B cell (primary cell): ENCODE results near the gene ZCCHC7. TPM values are rescaled to one million over a fixed set of nuclear protein-coding genes. Genes with fewer than 3 reads are reported as not detected.
A peak's percentile ranks its signal among the peaks of the same experiment; 100 is the strongest.

Experiments
- ATAC-seq: fragments of 200-7000 bp; cut with Tn5 transposase; one replicate; pipeline ENCODE4 v1.10.0; 2021; ENCODE audit warnings: low read depth, mild to moderate bottlenecking, moderate number of reproducible peaks, moderate library complexity
- CTCF ChIA-PET: fragments of 350-600 bp; sonication (Branson Sonifier 250); formaldehyde crosslinking; loops from one replicate; lab custom pipeline; 2021; ENCODE audit warnings: antibody characterized with exemption, inconsistent platforms; lab: Charles Lee
- POLR2A ChIA-PET: fragments of 350-600 bp; sonication (Branson Sonifier 250); formaldehyde crosslinking; loops from one replicate; lab custom pipeline; 2021; ENCODE audit warnings: antibody characterized with exemption; lab: Charles Lee
- DNase-seq: peaks from one replicate; pipeline ENCODE4 v3.0.0; 2013
- H2AFZ ChIP-seq: 2 replicates; pipeline ENCODE4 v1.6.1; 2012; ENCODE audit warnings: mild to moderate bottlenecking, low read depth, low read length; ENCODE audit not compliant: insufficient read depth, poor library complexity, severe bottlenecking
- H3K27ac ChIP-seq, 2 donors: 1 replicate in 1 of 2; 2 replicates in 1 of 2; pipeline ENCODE4 v1.5.1; 2012 to 2013; ENCODE audit warnings: low read length in 2 of 2, mild to moderate bottlenecking in 2 of 2, moderate library complexity in 1 of 2
- H3K27me3 ChIP-seq, 4 experiments: fragments of 200-600 bp in 1 of 4; sonication (generic) in 1 of 4; replicated peaks in 1 of 4; 1 replicate in 2 of 4; 2 replicates in 2 of 4; pipeline versions ENCODE4 v1.6.1 to v1.7.0; 2013 to 2016; ENCODE audit warnings: low read length in 3 of 4, mild to moderate bottlenecking in 2 of 4, mixed read lengths in 1 of 4, moderate library complexity in 1 of 4; ENCODE audit not compliant: insufficient read depth in 4 of 4, control insufficient read depth in 3 of 4; ENCODE audit errors: control extremely low read depth in 1 of 4
- H3K36me3 ChIP-seq, 2 experiments: replicated peaks in 1 of 2; 1 replicate in 1 of 2; 2 replicates in 1 of 2; pipeline versions ENCODE4 v1.6.1 to v1.7.1; 2013; ENCODE audit warnings: low read length in 1 of 2; ENCODE audit not compliant: insufficient read depth in 2 of 2, control insufficient read depth in 1 of 2; ENCODE audit errors: control extremely low read depth in 1 of 2, extremely low read depth in 1 of 2
- H3K4me1 ChIP-seq, 2 donors: fragments of 200-600 bp in 1 of 2; sonication (generic) in 1 of 2; 1 replicate in 1 of 2; 2 replicates in 1 of 2; pipeline versions ENCODE4 v1.5.1 to v1.6.1; 2013 to 2017; ENCODE audit warnings: low read length in 2 of 2; ENCODE audit not compliant: control insufficient read depth in 2 of 2, insufficient read depth in 2 of 2
- H3K4me2 ChIP-seq: replicated peaks from 2 replicates; pipeline ENCODE3; 2012; ENCODE audit warnings: mild to moderate bottlenecking, low read depth, low read length; ENCODE audit not compliant: poor library complexity, severe bottlenecking
- H3K4me3 ChIP-seq, 5 experiments: fragments of 200-600 bp in 1 of 5; sonication (generic) in 1 of 5; 1 replicate in 3 of 5; 2 replicates in 2 of 5; pipeline versions ENCODE4 v1.5.1 to v1.7.0; 2011 to 2016; ENCODE audit warnings: low read length in 4 of 5, mild to moderate bottlenecking in 4 of 5, low read depth in 2 of 5, control low read depth in 1 of 5, moderate library complexity in 1 of 5; ENCODE audit not compliant: insufficient read depth in 1 of 5; ENCODE audit errors: control extremely low read depth in 1 of 5, extremely low read depth in 1 of 5
- H3K79me2 ChIP-seq: fragments of 200-600 bp; sonication (generic); one replicate; pipeline ENCODE4 v1.6.0; 2016; ENCODE audit warnings: low read length; ENCODE audit not compliant: control insufficient read depth, insufficient read depth
- H3K9ac ChIP-seq: fragments of 200-600 bp; sonication (generic); 2 replicates; pipeline ENCODE4 v1.6.1; 2017; ENCODE audit warnings: mild to moderate bottlenecking, low read length, moderate library complexity
- H3K9me3 ChIP-seq, 3 donors: one replicate each; pipeline versions ENCODE4 v1.6.1 to v1.7.1; 2013; ENCODE audit warnings: low read length in 2 of 3; ENCODE audit not compliant: control insufficient read depth in 2 of 3, insufficient read depth in 1 of 3; ENCODE audit errors: control extremely low read depth in 1 of 3
- H4K20me1 ChIP-seq: 2 replicates; pipeline ENCODE4 v1.6.0; 2012; ENCODE audit warnings: mild to moderate bottlenecking, low read length; ENCODE audit not compliant: insufficient read depth, control insufficient read depth, poor library complexity, severe bottlenecking
- H3K27ac Mint-ChIP-seq: one replicate; pipeline ENCODE4 v1.8.0; 2021; ENCODE audit warnings: mixed read lengths
- H3K27me3 Mint-ChIP-seq: one replicate; pipeline ENCODE4 v1.8.0; 2021; ENCODE audit warnings: mixed read lengths
- H3K4me1 Mint-ChIP-seq: one replicate; pipeline ENCODE4 v1.8.0; 2021; ENCODE audit warnings: mixed read lengths
- H3K4me3 Mint-ChIP-seq: one replicate; pipeline ENCODE4 v1.8.0; 2021; ENCODE audit warnings: mixed read lengths
- H3K9me3 Mint-ChIP-seq: one replicate; pipeline ENCODE4 v1.8.0; 2022; ENCODE audit warnings: mixed read lengths; ENCODE audit not compliant: insufficient read depth
- CTCF ChIP-seq: fragments of 200-600 bp; IDR thresholded peaks from one replicate; pipeline ENCODE4 v1.8.0; 2022; ENCODE audit warnings: antibody characterized with exemption, mild to moderate bottlenecking
- EZH2 ChIP-seq: IDR thresholded peaks from 2 replicates; pipeline ENCODE4 v1.6.1; 2012; ENCODE audit warnings: borderline replicate concordance, low read depth, mild to moderate bottlenecking, moderate library complexity, low read length; ENCODE audit not compliant: insufficient read depth, poor library complexity, severe bottlenecking
- WGBS: methylation state at CpG from one replicate; pipeline ENCODE4 v1.1.5; 2013; ENCODE audit warnings: missing lambda C conversion rate; ENCODE audit not compliant: insufficient coverage; 5-methylcytosine and 5-hydroxymethylcytosine counted together
- intact Hi-C: fragments of 100-400 bp; cut with micrococcal nuclease; formaldehyde crosslinking; loops from one replicate; pipeline ENCODE4 v1.10.0; 2022
- polyA plus RNA-seq: library from polyadenylated mRNA; depleted of rRNA; stranded (reverse); fragments of >200 nt; gene quantifications from 2 replicates; pipeline ENCODE4 v1.2.3, GENCODE V29; 2012
- total RNA-seq, 2 donors: library from RNA; stranded (reverse); fragments of 120-200 nt in 1 of 2; gene quantifications; 1 replicate in 1 of 2; 2 replicates in 1 of 2; pipeline versions ENCODE4 v1.2.3 to v1.2.4, GENCODE V29; 2013 to 2022

The ZCCHC7 gene
- total and polyA plus RNA-seq, 2 donors (not counting 1 experiment from before 2014, with no cell fraction given) = 56.3 to 83.5 TPM

- DNase-seq (no peak), ATAC-seq (no peak)
- peaks cover 67% of the 10 kb centered on the region for H3K4me1 Mint-ChIP-seq
- Histone ChIP-seq H3K9me3 (peaks cover 0 to 5% (median 0%) of the 10 kb centered on the region in 3 donors), H3K27me3 (no peaks in the 10 kb centered on the region), H3K4me2 (no peak overlapping the region), H3K79me2 (peaks cover 85% of the 10 kb centered on the region), H3K27ac (peak overlapping the region in 1 of 2 donors; percentile 13), H3K36me3 (peaks cover 5 to 12% of the 10 kb centered on the region in 2 experiments), H3K4me1 (peaks cover 15 to 49% of the 10 kb centered on the region in 2 donors), H4K20me1 (no peaks in the 10 kb centered on the region), H3K4me3 (no peak overlapping the region), H2AFZ (no peak overlapping the region), H3K9ac (no peak overlapping the region)
- no peak overlapping the region for H3K27ac Mint-ChIP-seq
- TF ChIP-seq CTCF (no peak), EZH2 (no peak)
- 100% methylated on average over 1 of the region's 1 CpG for WGBS
- intact Hi-C loops = no loop called here
- no peaks in the 10 kb centered on the region for H3K9me3 Mint-ChIP-seq
- H3K27me3 Mint-ChIP-seq = no peaks in the 10 kb centered on the region
- POLR2A ChIA-PET = no interaction called here
- H3K4me3 Mint-ChIP-seq = no peak overlapping the region
- CTCF ChIA-PET = no interaction called here
Measured at GRCh38 chr9:37182718-37183117, 62.3 kb downstream of the ZCCHC7 start.

- POLR2A ChIA-PET = no interaction called here
- Mint-ChIP-seq H3K27ac (peak overlapping the region; percentile 5), H3K27me3 (no peaks in the 10 kb centered on the region), H3K9me3 (no peaks in the 10 kb centered on the region), H3K4me1 (peaks cover 61% of the 10 kb centered on the region), H3K4me3 (no peak overlapping the region)
- H3K4me1 ChIP-seq = peaks cover 29 to 50% of the 10 kb centered on the region in 2 donors
- no peak overlapping the region for H3K4me3 ChIP-seq
- CTCF ChIA-PET = interaction anchor here (1.1 kb wide), 1 partner anchor 64 kb away, joined by 4 read pairs; the partner anchor contains the start of gene ZCCHC7
- H3K36me3 ChIP-seq = peaks cover 3 to 12% of the 10 kb centered on the region in 2 experiments
- no peak overlapping the region for H3K4me2 ChIP-seq
- peak overlapping the region in 1 of 2 donors; percentile 59 for H3K27ac ChIP-seq
- peaks cover 76% of the 10 kb centered on the region for H3K79me2 ChIP-seq
- H4K20me1 ChIP-seq = no peaks in the 10 kb centered on the region
- DNase-seq (no peak), ATAC-seq (no peak)
- no CpG with 5 or more reads among the region's 4 CpGs for WGBS
- H2AFZ ChIP-seq = no peak overlapping the region
- TF ChIP-seq CTCF = no peak
- TF ChIP-seq EZH2 = no peak
- peaks cover 0 to 5% (median 0%) of the 10 kb centered on the region in 3 donors for H3K9me3 ChIP-seq
- H3K27me3 ChIP-seq = no peaks in the 10 kb centered on the region
- no peak overlapping the region for H3K9ac ChIP-seq
- intact Hi-C loops = no loop called here
Measured at GRCh38 chr9:37184905-37185867, 64.8 kb downstream of the ZCCHC7 start.
